Activated CD4-positive, alpha-beta memory T cell treated with anti-CD3 and anti-CD28 coated beads for 36 hours (primary cell): ENCODE data around the gene CDK14. TPM values are rescaled to one million over a fixed set of nuclear protein-coding genes. Genes with fewer than 3 reads are reported as not detected.
"Not testable (repeated sequence)": the region's sequence is repeated elsewhere in the genome, so short reads cannot be mapped to it uniquely, and the experiment has no call there.

Experiments used
- CTCF ChIA-PET: fragments of 350-600 bp; sonication (Branson Sonifier 250); formaldehyde crosslinking; loops from one replicate; lab custom pipeline; 2021; ENCODE audit warnings: antibody characterized with exemption, inconsistent platforms; lab: Charles Lee
- POLR2A ChIA-PET: fragments of 350-600 bp; sonication (Branson Sonifier 250); formaldehyde crosslinking; loops from one replicate; lab custom pipeline; 2021; ENCODE audit warnings: antibody characterized with exemption; lab: Charles Lee
- DNase-seq: peaks from one replicate; pipeline ENCODE4 v3.0.0-alpha.2; 2020
- H3K27ac Mint-ChIP-seq: one replicate; pipeline ENCODE4 v1.8.0; 2021; ENCODE audit warnings: mixed read lengths
- H3K27me3 Mint-ChIP-seq: one replicate; pipeline ENCODE4 v1.8.0; 2021; ENCODE audit warnings: mixed read lengths
- H3K36me3 Mint-ChIP-seq: one replicate; pipeline ENCODE4 v1.8.0; 2021; ENCODE audit warnings: mixed read lengths
- H3K4me1 Mint-ChIP-seq: one replicate; pipeline ENCODE4 v1.8.0; 2021; ENCODE audit warnings: low read depth, mixed read lengths
- H3K4me3 Mint-ChIP-seq: one replicate; pipeline ENCODE4 v1.8.0; 2021; ENCODE audit warnings: mild to moderate bottlenecking, mixed read lengths
- H3K9me3 Mint-ChIP-seq: one replicate; pipeline ENCODE4 v1.8.0; 2021; ENCODE audit warnings: mixed read lengths
- intact Hi-C: fragments of 100-400 bp; cut with micrococcal nuclease; formaldehyde crosslinking; loops from one replicate; pipeline ENCODE4 v1.15.1; 2023
- total RNA-seq, 2 experiments: library from RNA; stranded (reverse); gene quantifications; one replicate each; pipeline ENCODE4 v1.2.3, GENCODE V29; 2021

The CDK14 gene
- total RNA-seq, 2 experiments from 2014 or later, result not detected

- ChIA-PET POLR2A (no interaction called here), CTCF (no interaction called here)
- Mint-ChIP-seq H3K4me1 (no peaks in the 10 kb centered on the region), H3K4me3 (no peak overlapping the region), H3K36me3 (no peaks in the 10 kb centered on the region), H3K27ac (no peak overlapping the region), H3K9me3 (no peaks in the 10 kb centered on the region), H3K27me3 (no peaks in the 10 kb centered on the region)
- intact Hi-C loops, result no loop called here
- DNase-seq, result no peak
These were observed 164.8 kb downstream of the CDK14 start for GRCh38 chr7:90760892-90761291.

- H3K4me3 Mint-ChIP-seq, result no peak overlapping the region
- intact Hi-C loops, result no loop called here
- POLR2A ChIA-PET, result no interaction called here
- H3K27me3 Mint-ChIP-seq, result no peaks in the 10 kb centered on the region
- CTCF ChIA-PET, result no interaction called here
- no peak for DNase-seq
- H3K36me3 Mint-ChIP-seq, result no peaks in the 10 kb centered on the region
- no peak overlapping the region for H3K27ac Mint-ChIP-seq
- no peaks in the 10 kb centered on the region for H3K9me3 Mint-ChIP-seq
- no peaks in the 10 kb centered on the region for H3K4me1 Mint-ChIP-seq
These were observed 165.5 kb downstream of the CDK14 start for GRCh38 chr7:90761584-90761983.

- Mint-ChIP-seq H3K9me3 (no peaks in the 10 kb centered on the region), H3K27me3 (no peaks in the 10 kb centered on the region), H3K27ac (no peak overlapping the region), H3K4me3 (no peak overlapping the region), H3K36me3 (no peaks in the 10 kb centered on the region), H3K4me1 (no peaks in the 10 kb centered on the region)
- no peak for DNase-seq
- intact Hi-C loops, result no loop called here
- POLR2A ChIA-PET, result no interaction called here
- CTCF ChIA-PET, result no interaction called here
These were observed 167.0 kb downstream of the CDK14 start for GRCh38 chr7:90763108-90763507.

- ChIA-PET CTCF (no interaction called here), POLR2A (interaction anchor here (1.0 kb wide), 1 partner anchor 8 kb away, joined by 6 read pairs; no protein-coding TSS in a partner anchor)
- no peaks in the 10 kb centered on the region for H3K36me3 Mint-ChIP-seq
- H3K9me3 Mint-ChIP-seq, result no peaks in the 10 kb centered on the region
- H3K27me3 Mint-ChIP-seq, result no peaks in the 10 kb centered on the region
- intact Hi-C loops, result no loop called here
- H3K4me1 Mint-ChIP-seq, result no peaks in the 10 kb centered on the region
- H3K27ac Mint-ChIP-seq, result no peak overlapping the region
- H3K4me3 Mint-ChIP-seq, result no peak overlapping the region
- DNase-seq, result no peak
These were observed 168.9 kb downstream of the CDK14 start for GRCh38 chr7:90764848-90765570.

- Mint-ChIP-seq H3K4me3 (no peak overlapping the region), H3K4me1 (no peaks in the 10 kb centered on the region), H3K9me3 (peaks cover 11% of the 10 kb centered on the region), H3K27me3 (no peaks in the 10 kb centered on the region), H3K27ac (no peak overlapping the region), H3K36me3 (no peaks in the 10 kb centered on the region)
- DNase-seq, result no peak
- intact Hi-C loops, result no loop called here
- POLR2A ChIA-PET, result no interaction called here
- CTCF ChIA-PET, result no interaction called here
These were observed 170.9 kb downstream of the CDK14 start for GRCh38 chr7:90766814-90767564.

GRCh38 chr7:90768301-90768700, 172.2 kb downstream of the CDK14 start:
- POLR2A ChIA-PET, result no interaction called here
- DNase-seq, result no peak
- Mint-ChIP-seq H3K27me3 (no peaks in the 10 kb centered on the region), H3K9me3 (peaks cover 11% of the 10 kb centered on the region), H3K27ac (no peak overlapping the region), H3K4me3 (no peak overlapping the region), H3K36me3 (no peaks in the 10 kb centered on the region), H3K4me1 (no peaks in the 10 kb centered on the region)
- CTCF ChIA-PET, result no interaction called here
- intact Hi-C loops, result no loop called here

- Mint-ChIP-seq H3K27me3 (no peaks in the 10 kb centered on the region), H3K4me1 (no peaks in the 10 kb centered on the region), H3K9me3 (peaks cover 11% of the 10 kb centered on the region), H3K4me3 (no peak overlapping the region), H3K36me3 (no peaks in the 10 kb centered on the region), H3K27ac (no peak overlapping the region)
- no peak for DNase-seq
- POLR2A ChIA-PET, result no interaction called here
- intact Hi-C loops, result no loop called here
- CTCF ChIA-PET, result no interaction called here
These were observed 172.9 kb downstream of the CDK14 start for GRCh38 chr7:90769036-90769435.

- POLR2A ChIA-PET, DNase-seq, H3K4me3 Mint-ChIP-seq, H3K27me3 Mint-ChIP-seq, intact Hi-C loops, H3K4me1 Mint-ChIP-seq, H3K27ac Mint-ChIP-seq, CTCF ChIA-PET, H3K36me3 Mint-ChIP-seq: not testable (repeated sequence)
- H3K9me3 Mint-ChIP-seq, result peaks cover 11% of the 10 kb centered on the region
These were observed 173.4 kb downstream of the CDK14 start for GRCh38 chr7:90769566-90769965.

GRCh38 chr7:90771281-90771680, 175.2 kb downstream of the CDK14 start:
- CTCF ChIA-PET, result no interaction called here
- H3K9me3 Mint-ChIP-seq, result peaks cover 11% of the 10 kb centered on the region
- POLR2A ChIA-PET, result no interaction called here
- H3K4me3 Mint-ChIP-seq, result no peak overlapping the region
- H3K36me3 Mint-ChIP-seq, result no peaks in the 10 kb centered on the region
- H3K27ac Mint-ChIP-seq, result no peak overlapping the region
- DNase-seq, result no peak
- no peaks in the 10 kb centered on the region for H3K4me1 Mint-ChIP-seq
- no peaks in the 10 kb centered on the region for H3K27me3 Mint-ChIP-seq
- intact Hi-C loops, result no loop called here

- no peak for DNase-seq
- H3K36me3 Mint-ChIP-seq, result no peaks in the 10 kb centered on the region
- no peaks in the 10 kb centered on the region for H3K27me3 Mint-ChIP-seq
- CTCF ChIA-PET, result no interaction called here
- intact Hi-C loops, result no loop called here
- peaks cover 11% of the 10 kb centered on the region for H3K9me3 Mint-ChIP-seq
- POLR2A ChIA-PET, result no interaction called here
- no peak overlapping the region for H3K27ac Mint-ChIP-seq
- no peak overlapping the region for H3K4me3 Mint-ChIP-seq
- H3K4me1 Mint-ChIP-seq, result no peaks in the 10 kb centered on the region
These were observed 176.3 kb downstream of the CDK14 start for GRCh38 chr7:90772410-90772809.

- H3K9me3 Mint-ChIP-seq, result peaks cover 11% of the 10 kb centered on the region
- no peak overlapping the region for H3K27ac Mint-ChIP-seq
- H3K4me1 Mint-ChIP-seq, result no peaks in the 10 kb centered on the region
- no peaks in the 10 kb centered on the region for H3K36me3 Mint-ChIP-seq
- H3K27me3 Mint-ChIP-seq, result no peaks in the 10 kb centered on the region
- POLR2A ChIA-PET, result no interaction called here
- CTCF ChIA-PET, result no interaction called here
- intact Hi-C loops, result no loop called here
- DNase-seq, result no peak
- no peak overlapping the region for H3K4me3 Mint-ChIP-seq
These were observed 177.1 kb downstream of the CDK14 start for GRCh38 chr7:90773269-90773668.

- intact Hi-C loops, result no loop called here
- ChIA-PET CTCF (no interaction called here), POLR2A (no interaction called here)
- DNase-seq, result no peak
- Mint-ChIP-seq H3K27ac (no peak overlapping the region), H3K27me3 (no peaks in the 10 kb centered on the region), H3K4me1 (no peaks in the 10 kb centered on the region), H3K4me3 (no peak overlapping the region), H3K36me3 (no peaks in the 10 kb centered on the region), H3K9me3 (peaks cover 11% of the 10 kb centered on the region)
These were observed 178.6 kb downstream of the CDK14 start for GRCh38 chr7:90774706-90775105.
